Measurements from ENCODE around the gene ACACA.

ACACA gene

DNA sequence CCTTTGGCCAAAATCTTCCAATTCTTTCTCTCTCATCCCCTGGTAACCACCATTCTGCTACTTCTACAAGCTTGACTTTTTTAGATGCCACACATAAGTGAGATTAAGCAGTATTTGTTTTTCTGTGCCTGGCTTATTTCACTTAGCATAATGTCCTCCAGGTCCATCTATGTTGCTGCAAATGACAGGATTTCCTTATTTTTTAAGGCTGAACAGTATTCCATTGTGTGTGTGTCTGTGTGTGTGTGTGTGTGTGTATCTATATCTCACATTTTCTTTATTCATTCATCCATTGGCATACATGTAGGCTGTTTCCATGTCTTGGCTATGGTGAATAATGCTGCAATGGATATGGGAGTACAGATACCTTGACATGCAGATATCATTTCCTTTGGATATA is 6.1 kb downstream of the ACACA start:
- POLR2A ChIA-PET = no interaction called here
- H3K4me3 ChIP-seq (ENCODE audit: low read depth, low read length) = no peak overlapping the region
- 0 out of 2 replicates have a peak, but pooled peaks have one; percentile 21 for TF ChIP-seq ZBTB17 (tag by site-specific recombination; IDR thresholded peaks at IDR 0.05)
- no peak for TF ChIP-seq GLI2 (tag by site-specific recombination; IDR thresholded peaks at IDR 0.05; ENCODE audit: borderline replicate concordance, low read depth)
- peak; percentile 33; the same call in 1 of the 2 replicates for TF ChIP-seq ZNF146 (tag by site-specific recombination; IDR thresholded peaks at IDR 0.05)
- TF ChIP-seq, protein P1, sequence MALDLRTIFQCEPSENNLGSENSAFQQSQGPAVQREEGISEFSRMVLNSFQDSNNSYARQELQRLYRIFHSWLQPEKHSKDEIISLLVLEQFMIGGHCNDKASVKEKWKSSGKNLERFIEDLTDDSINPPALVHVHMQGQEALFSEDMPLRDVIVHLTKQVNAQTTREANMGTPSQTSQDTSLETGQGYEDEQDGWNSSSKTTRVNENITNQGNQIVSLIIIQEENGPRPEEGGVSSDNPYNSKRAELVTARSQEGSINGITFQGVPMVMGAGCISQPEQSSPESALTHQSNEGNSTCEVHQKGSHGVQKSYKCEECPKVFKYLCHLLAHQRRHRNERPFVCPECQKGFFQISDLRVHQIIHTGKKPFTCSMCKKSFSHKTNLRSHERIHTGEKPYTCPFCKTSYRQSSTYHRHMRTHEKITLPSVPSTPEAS (tag by site-specific recombination; IDR thresholded peaks at IDR 0.05) = peak; percentile 53; the same call in 1 of the 2 replicates
- no peaks in the 10 kb centered on the region for H3K9me3 ChIP-seq (ENCODE audit: control insufficient read depth, insufficient read depth, low read depth, low read length)
- no peak overlapping the region for H3K27ac ChIP-seq (ENCODE audit: extremely low read depth, low read depth, low read length)
- CTCF ChIA-PET = interaction anchor here (0.6 to 1.6 kb wide), 2 partner anchors 27 to 1636 kb away, joined by 3 to 12 read pairs; no protein-coding TSS in a partner anchor
- peaks cover 5% of the 10 kb centered on the region for H3K4me1 ChIP-seq (ENCODE audit: control insufficient read depth, insufficient read depth, low read length)
- peaks cover 0 to 6% of the 10 kb centered on the region in 2 experiments; a peak in 2 of 3 replicates for H3K36me3 ChIP-seq (ENCODE audit: control insufficient read depth in 2 of 2, insufficient read depth in 1 of 2, low read length in 2 of 2)

DNA sequence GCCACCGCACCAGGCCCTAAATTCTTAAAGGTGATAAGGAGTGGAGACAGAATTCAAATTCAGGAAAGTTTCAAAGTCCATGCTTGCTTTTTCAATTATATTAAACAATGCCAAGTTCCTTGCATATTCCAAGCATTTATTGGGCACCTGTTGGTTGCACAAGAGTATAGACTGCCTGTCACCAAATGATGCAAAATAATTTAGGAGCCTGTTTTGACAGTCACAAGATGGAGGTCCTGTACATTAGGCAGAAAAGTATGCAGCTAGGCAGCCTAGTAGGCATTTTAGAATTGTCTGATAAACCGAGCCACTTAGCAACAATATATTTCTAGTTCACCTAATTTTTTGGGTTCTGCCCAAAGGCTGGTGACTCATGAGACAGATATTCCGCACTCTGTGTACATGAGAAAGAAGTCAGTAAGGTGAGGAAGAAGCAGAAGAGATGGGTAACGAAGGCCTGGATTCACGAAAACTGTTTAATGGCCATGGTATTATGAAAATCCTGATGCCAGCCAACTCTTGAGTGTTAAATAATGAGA is 7.3 kb downstream of the ACACA start:
- POLR2A ChIA-PET = no interaction called here

More for the DNA sequence above, 7.3 kb downstream of the ACACA start:
- TF ChIP-seq ZNF530 (tag by site-specific recombination; IDR thresholded peaks at IDR 0.05; ENCODE audit: low read depth) (no peak), SCRT1 (tag by site-specific recombination; IDR thresholded peaks at IDR 0.05; ENCODE audit: borderline replicate concordance) (no peak), ZBTB8A (tag by site-specific recombination; IDR thresholded peaks at IDR 0.05) (no peak), ZNF670 (tag by site-specific recombination; IDR thresholded peaks at IDR 0.05; ENCODE audit: low read depth) (no peak), ZEB2 (tag by site-specific recombination; IDR thresholded peaks at IDR 0.05) (no peak), ZNF341 (tag by site-specific recombination; IDR thresholded peaks at IDR 0.05; ENCODE audit: low read depth) (no peak), MYNN (tag by site-specific recombination; IDR thresholded peaks at IDR 0.05; ENCODE audit: borderline replicate concordance) (no peak), ZNF529 (tag by site-specific recombination; IDR thresholded peaks at IDR 0.05; ENCODE audit: insufficient replicate concordance) (no peak), SCRT2 (tag by site-specific recombination; IDR thresholded peaks at IDR 0.05) (peak; percentile 75), HOXC10 (CRISPR knock-in tag; IDR thresholded peaks at IDR 0.05) (no peak), KLF10 (tag by site-specific recombination; IDR thresholded peaks at IDR 0.05) (no peak), ZNF169 (tag by site-specific recombination; IDR thresholded peaks at IDR 0.05) (no peak), ZNF10 (tag by site-specific recombination; IDR thresholded peaks at IDR 0.05) (peak; percentile 43; the same call in 1 of the 2 replicates), EGR2 (tag by site-specific recombination; IDR thresholded peaks at IDR 0.05; ENCODE audit: low read depth) (no peak), ZBTB17 (tag by site-specific recombination; IDR thresholded peaks at IDR 0.05) (peak; percentile 22; the same call in 1 of the 2 replicates), ZNF404 (tag by site-specific recombination; IDR thresholded peaks at IDR 0.05) (no peak), ZNF416 (tag by site-specific recombination; IDR thresholded peaks at IDR 0.05) (no peak), TCF7L2 (IDR thresholded peaks at IDR 0.05; ENCODE audit: borderline replicate concordance, low read depth, low read length) (no peak), ZNF214 (tag by site-specific recombination; IDR thresholded peaks at IDR 0.05; ENCODE audit: borderline replicate concordance) (no peak)
- TF ChIP-seq, protein P2, sequence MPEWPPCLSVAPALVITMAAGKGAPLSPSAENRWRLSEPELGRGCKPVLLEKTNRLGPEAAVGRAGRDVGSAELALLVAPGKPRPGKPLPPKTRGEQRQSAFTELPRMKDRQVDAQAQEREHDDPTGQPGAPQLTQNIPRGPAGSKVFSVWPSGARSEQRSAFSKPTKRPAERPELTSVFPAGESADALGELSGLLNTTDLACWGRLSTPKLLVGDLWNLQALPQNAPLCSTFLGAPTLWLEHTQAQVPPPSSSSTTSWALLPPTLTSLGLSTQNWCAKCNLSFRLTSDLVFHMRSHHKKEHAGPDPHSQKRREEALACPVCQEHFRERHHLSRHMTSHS (tag by site-specific recombination; IDR thresholded peaks at IDR 0.05) = no peak
- TF ChIP-seq, protein P3, sequence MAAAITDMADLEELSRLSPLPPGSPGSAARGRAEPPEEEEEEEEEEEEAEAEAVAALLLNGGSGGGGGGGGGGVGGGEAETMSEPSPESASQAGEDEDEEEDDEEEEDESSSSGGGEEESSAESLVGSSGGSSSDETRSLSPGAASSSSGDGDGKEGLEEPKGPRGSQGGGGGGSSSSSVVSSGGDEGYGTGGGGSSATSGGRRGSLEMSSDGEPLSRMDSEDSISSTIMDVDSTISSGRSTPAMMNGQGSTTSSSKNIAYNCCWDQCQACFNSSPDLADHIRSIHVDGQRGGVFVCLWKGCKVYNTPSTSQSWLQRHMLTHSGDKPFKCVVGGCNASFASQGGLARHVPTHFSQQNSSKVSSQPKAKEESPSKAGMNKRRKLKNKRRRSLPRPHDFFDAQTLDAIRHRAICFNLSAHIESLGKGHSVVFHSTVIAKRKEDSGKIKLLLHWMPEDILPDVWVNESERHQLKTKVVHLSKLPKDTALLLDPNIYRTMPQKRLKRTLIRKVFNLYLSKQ (tag by site-specific recombination; IDR thresholded peaks at IDR 0.05; ENCODE audit: borderline replicate concordance) = no peak
- TF ChIP-seq, protein P4, sequence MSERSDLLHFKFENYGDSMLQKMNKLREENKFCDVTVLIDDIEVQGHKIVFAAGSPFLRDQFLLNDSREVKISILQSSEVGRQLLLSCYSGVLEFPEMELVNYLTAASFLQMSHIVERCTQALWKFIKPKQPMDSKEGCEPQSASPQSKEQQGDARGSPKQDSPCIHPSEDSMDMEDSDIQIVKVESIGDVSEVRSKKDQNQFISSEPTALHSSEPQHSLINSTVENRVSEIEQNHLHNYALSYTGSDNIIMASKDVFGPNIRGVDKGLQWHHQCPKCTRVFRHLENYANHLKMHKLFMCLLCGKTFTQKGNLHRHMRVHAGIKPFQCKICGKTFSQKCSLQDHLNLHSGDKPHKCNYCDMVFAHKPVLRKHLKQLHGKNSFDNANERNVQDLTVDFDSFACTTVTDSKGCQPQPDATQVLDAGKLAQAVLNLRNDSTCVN (tag by site-specific recombination; optimal IDR thresholded peaks at IDR 0.05) = no peak
- TF ChIP-seq, protein P5, sequence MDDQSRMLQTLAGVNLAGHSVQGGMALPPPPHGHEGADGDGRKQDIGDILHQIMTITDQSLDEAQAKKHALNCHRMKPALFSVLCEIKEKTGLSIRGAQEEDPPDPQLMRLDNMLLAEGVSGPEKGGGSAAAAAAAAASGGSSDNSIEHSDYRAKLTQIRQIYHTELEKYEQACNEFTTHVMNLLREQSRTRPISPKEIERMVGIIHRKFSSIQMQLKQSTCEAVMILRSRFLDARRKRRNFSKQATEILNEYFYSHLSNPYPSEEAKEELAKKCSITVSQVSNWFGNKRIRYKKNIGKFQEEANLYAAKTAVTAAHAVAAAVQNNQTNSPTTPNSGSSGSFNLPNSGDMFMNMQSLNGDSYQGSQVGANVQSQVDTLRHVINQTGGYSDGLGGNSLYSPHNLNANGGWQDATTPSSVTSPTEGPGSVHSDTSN (CRISPR knock-in tag; IDR thresholded peaks at IDR 0.05) = no peak
- TF ChIP-seq, protein P6, sequence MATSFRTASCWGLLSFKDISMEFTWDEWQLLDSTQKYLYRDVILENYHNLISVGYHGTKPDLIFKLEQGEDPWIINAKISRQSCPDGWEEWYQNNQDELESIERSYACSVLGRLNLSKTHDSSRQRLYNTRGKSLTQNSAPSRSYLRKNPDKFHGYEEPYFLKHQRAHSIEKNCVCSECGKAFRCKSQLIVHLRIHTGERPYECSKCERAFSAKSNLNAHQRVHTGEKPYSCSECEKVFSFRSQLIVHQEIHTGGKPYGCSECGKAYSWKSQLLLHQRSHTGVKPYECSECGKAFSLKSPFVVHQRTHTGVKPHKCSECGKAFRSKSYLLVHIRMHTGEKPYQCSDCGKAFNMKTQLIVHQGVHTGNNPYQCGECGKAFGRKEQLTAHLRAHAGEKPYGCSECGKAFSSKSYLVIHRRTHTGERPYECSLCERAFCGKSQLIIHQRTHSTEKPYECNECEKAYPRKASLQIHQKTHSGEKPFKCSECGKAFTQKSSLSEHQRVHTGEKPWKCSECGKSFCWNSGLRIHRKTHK (tag by site-specific recombination; IDR thresholded peaks at IDR 0.05) = no peak
- CTCF ChIA-PET = interaction anchor here (1.1 to 2.4 kb wide), 3 partner anchors 25 to 38 kb away, joined by 3 to 83 read pairs (median 12); partner anchors contain the start of gene C17orf78
- Histone ChIP-seq H3K4me1 (ENCODE audit: control insufficient read depth, insufficient read depth, low read length) (no peaks in the 10 kb centered on the region), H3K36me3 (ENCODE audit: control insufficient read depth in 2 of 2, insufficient read depth in 1 of 2, low read length in 2 of 2) (peaks cover 0 to 3% of the 10 kb centered on the region in 2 experiments; a peak in 2 of 3 replicates), H3K27ac (ENCODE audit: extremely low read depth, low read depth, low read length) (no peak overlapping the region), H3K4me3 (ENCODE audit: low read depth, low read length) (no peak overlapping the region), H3K9me3 (ENCODE audit: control insufficient read depth, insufficient read depth, low read depth, low read length) (no peaks in the 10 kb centered on the region)

Measured in HEK293 (cell line).